Activated naive CD4-positive, alpha-beta T cell treated with anti-CD3 and anti-CD28 coated beads, Interleukin-2, amount 50 U/mL, for 72 hours (primary cell): ENCODE data around the gene PRRC2B. TPM values are rescaled to one million over a fixed set of nuclear protein-coding genes. Genes with fewer than 3 reads are reported as not detected.
"Not testable (repeated sequence)": the region's sequence is repeated elsewhere in the genome, so short reads cannot be mapped to it uniquely, and the experiment has no call there.

Source experiments
- ATAC-seq, 2 donors: fragments of 150-1000 bp; cut with Tn5 transposase; 2 replicates each; pipeline ENCODE4 v1.10.0; 2021; ENCODE audit warnings: mild to moderate bottlenecking in 2 of 2, moderate library complexity in 2 of 2
- DNase-seq, 2 donors: peaks; one replicate each; pipeline ENCODE4 v3.0.0; 2021 to 2022; ENCODE audit warnings: low spot score in 2 of 2
- H3K27ac Mint-ChIP-seq, 2 donors: one replicate each; pipeline ENCODE4 v1.8.0; 2022; ENCODE audit warnings: mild to moderate bottlenecking in 2 of 2, mixed read lengths in 2 of 2
- H3K36me3 Mint-ChIP-seq, 2 donors: one replicate each; pipeline ENCODE4 v1.8.0; 2022; ENCODE audit warnings: mixed read lengths in 2 of 2
- H3K9me3 Mint-ChIP-seq, 2 donors: one replicate each; pipeline ENCODE4 v1.8.0; 2022; ENCODE audit warnings: mixed read lengths in 2 of 2
- total RNA-seq, 2 donors: library from RNA; stranded (reverse); gene quantifications; one replicate each; pipeline ENCODE4 v1.2.3, GENCODE V29; 2022

Gene PRRC2B
- total RNA-seq, 2 donors from 2014 or later: 138 to 160 TPM

- DNase-seq (no peak), ATAC-seq (no peak)
- Mint-ChIP-seq H3K9me3 (no peaks in the 10 kb centered on the region), H3K36me3 (peaks cover under 1 to 5% of the 10 kb centered on the region in 2 donors), H3K27ac (peak overlapping the region in 1 of 2 donors; percentile 29)
These were observed 101.9 kb downstream of the PRRC2B start for GRCh38 chr9:131495785-131496184.

GRCh38 chr9:131496844-131497405 is 103.0 kb downstream of the PRRC2B start:
- Mint-ChIP-seq H3K36me3 (peaks cover 0 to 7% of the 10 kb centered on the region in 2 donors), H3K27ac (peak overlapping the region; percentile 72 to 82), H3K9me3 (no peaks in the 10 kb centered on the region)
- ATAC-seq (no peak), DNase-seq (no peak)

GRCh38 chr9:131499254-131499767 is 105.4 kb downstream of the PRRC2B start:
- Mint-ChIP-seq H3K27ac (peak overlapping the region; percentile 88 to 93), H3K9me3 (no peaks in the 10 kb centered on the region), H3K36me3 (peaks cover 10 to 13% of the 10 kb centered on the region in 2 donors)
- no peak for DNase-seq
- ATAC-seq: no peak

- peaks cover 12 to 16% of the 10 kb centered on the region in 2 donors for H3K36me3 Mint-ChIP-seq
- ATAC-seq: peak; percentile 47 to 66
- peak overlapping the region; percentile 86 to 93 for H3K27ac Mint-ChIP-seq
- peak; percentile 53 to 88 for DNase-seq
- H3K9me3 Mint-ChIP-seq: no peaks in the 10 kb centered on the region
These were observed 106.5 kb downstream of the PRRC2B start for GRCh38 chr9:131500377-131500776.

GRCh38 chr9:131500939-131501541 is 107.2 kb downstream of the PRRC2B start:
- Mint-ChIP-seq H3K27ac (peak overlapping the region; percentile 86 to 93), H3K36me3 (peaks cover 12 to 16% of the 10 kb centered on the region in 2 donors), H3K9me3 (no peaks in the 10 kb centered on the region)
- DNase-seq (peak; percentile 60 to 74), ATAC-seq (peak; percentile 50 to 61)

GRCh38 chr9:131502781-131503625 is 109.1 kb downstream of the PRRC2B start, which contains the start of gene POMT1:
TSS of gene POMT1 (plus strand) at chr9:131502918. CDS start at chr9:131504219, 1,301 bp downstream.
- no peaks in the 10 kb centered on the region for H3K9me3 Mint-ChIP-seq
- ATAC-seq: peak; percentile 43 to 68
- peak within 1 kb of the TSS; percentile 93 to 96 for H3K27ac Mint-ChIP-seq
- peaks cover 12 to 16% of the 10 kb centered on the region in 2 donors for H3K36me3 Mint-ChIP-seq
- DNase-seq: peak; percentile 91 to 92

- DNase-seq (peak; percentile 73 to 87), ATAC-seq (peak; percentile 66 to 70)
- Mint-ChIP-seq H3K9me3 (no peaks in the 10 kb centered on the region), H3K27ac (peak overlapping the region; percentile 93 to 96), H3K36me3 (peaks cover 12 to 16% of the 10 kb centered on the region in 2 donors)
These were observed 110.0 kb downstream of the PRRC2B start for GRCh38 chr9:131503626-131504465.

- no peaks in the 10 kb centered on the region for H3K9me3 Mint-ChIP-seq
- peak overlapping the region in 1 of 2 donors; percentile 55 for H3K27ac Mint-ChIP-seq
- ATAC-seq: no peak
- DNase-seq: no peak
- peaks cover 12 to 16% of the 10 kb centered on the region in 2 donors for H3K36me3 Mint-ChIP-seq
These were observed 111.1 kb downstream of the PRRC2B start for GRCh38 chr9:131505012-131505411.

- Mint-ChIP-seq H3K36me3 (no peaks in the 10 kb centered on the region), H3K27ac (no peak overlapping the region), H3K9me3 (no peaks in the 10 kb centered on the region)
- DNase-seq (no peak), ATAC-seq (no peak)
These were observed 117.5 kb downstream of the PRRC2B start for GRCh38 chr9:131511416-131511815.

GRCh38 chr9:131511880-131512279 is 118.0 kb downstream of the PRRC2B start:
- Mint-ChIP-seq H3K36me3 (no peaks in the 10 kb centered on the region), H3K27ac (no peak overlapping the region), H3K9me3 (no peaks in the 10 kb centered on the region)
- DNase-seq (no peak), ATAC-seq (no peak)

GRCh38 chr9:131513177-131513576 is 119.3 kb downstream of the PRRC2B start:
- Mint-ChIP-seq H3K36me3 (no peaks in the 10 kb centered on the region), H3K9me3 (no peaks in the 10 kb centered on the region), H3K27ac (peak overlapping the region in 1 of 2 donors; percentile 2)
- DNase-seq (no peak), ATAC-seq (peak in 1 of 2 donors; percentile 12)

GRCh38 chr9:131515559-131516031 is 121.7 kb downstream of the PRRC2B start:
- H3K27ac Mint-ChIP-seq, ATAC-seq, DNase-seq, H3K36me3 Mint-ChIP-seq, H3K9me3 Mint-ChIP-seq: not testable (repeated sequence)

GRCh38 chr9:131516100-131516499 is 122.2 kb downstream of the PRRC2B start:
- ATAC-seq (no peak), DNase-seq (no peak)
- no peak overlapping the region for H3K27ac Mint-ChIP-seq
- peaks cover 0 to 7% of the 10 kb centered on the region in 2 donors for H3K36me3 Mint-ChIP-seq
- H3K9me3 Mint-ChIP-seq: no peaks in the 10 kb centered on the region

- no peak for DNase-seq
These were observed 123.0 kb downstream of the PRRC2B start for GRCh38 chr9:131516930-131517329.

GRCh38 chr9:131517761-131518190 is 123.9 kb downstream of the PRRC2B start:
- no peak for DNase-seq
- no peaks in the 10 kb centered on the region for H3K9me3 Mint-ChIP-seq
- no peak overlapping the region for H3K27ac Mint-ChIP-seq
- no peak for ATAC-seq
- peaks cover 0 to 7% of the 10 kb centered on the region in 2 donors for H3K36me3 Mint-ChIP-seq

More at GRCh38 chr9:131516930-131517329, 123.0 kb downstream of the PRRC2B start:
- Mint-ChIP-seq H3K36me3 (peaks cover 0 to 7% of the 10 kb centered on the region in 2 donors), H3K27ac (no peak overlapping the region), H3K9me3 (no peaks in the 10 kb centered on the region)
- no peak for ATAC-seq

- DNase-seq (no peak), ATAC-seq (no peak)
- Mint-ChIP-seq H3K9me3 (no peaks in the 10 kb centered on the region), H3K27ac (no peak overlapping the region), H3K36me3 (peaks cover 0 to 7% of the 10 kb centered on the region in 2 donors)
These were observed 124.7 kb downstream of the PRRC2B start for GRCh38 chr9:131518553-131518952.
